Common myeloid progenitor, CD34-positive (primary cell): ENCODE results near the gene CSF1R.

Experiments
- CTCF ChIA-PET: fragments of 350-600 bp; sonication (Branson Sonifier 250); formaldehyde crosslinking; loops from one replicate; lab custom pipeline; 2021; ENCODE audit warnings: antibody characterized with exemption; lab: Charles Lee
- POLR2A ChIA-PET: fragments of 350-600 bp; sonication (Branson Sonifier 250); formaldehyde crosslinking; loops from one replicate; lab custom pipeline; 2021; ENCODE audit warnings: antibody characterized with exemption; lab: Charles Lee
- DNase-seq, 3 donors: peaks; one replicate each; pipeline versions ENCODE4 v3.0.0 to v3.0.0-alpha.2; 2013
- H3K27ac ChIP-seq, 2 experiments: 1 replicate in 1 of 2; 2 replicates in 1 of 2; pipeline ENCODE4 v1.7.0; 2013; ENCODE audit warnings: inconsistent platforms in 2 of 2, low read length in 2 of 2, mild to moderate bottlenecking in 2 of 2, low read depth in 1 of 2, moderate library complexity in 1 of 2; ENCODE audit not compliant: severe bottlenecking in 2 of 2, insufficient read depth in 1 of 2, poor library complexity in 1 of 2
- H3K27me3 ChIP-seq, 5 experiments: replicated peaks in 2 of 5; 1 replicate in 3 of 5; 2 replicates in 2 of 5; pipeline versions ENCODE4 v1.6.1 to v1.7.0; 2013; ENCODE audit warnings: low read length in 4 of 5, mild to moderate bottlenecking in 2 of 5, moderate library complexity in 2 of 5, inconsistent platforms in 1 of 5; ENCODE audit not compliant: insufficient read depth in 5 of 5, control insufficient read depth in 4 of 5
- H3K36me3 ChIP-seq, 4 experiments: 1 replicate in 2 of 4; 2 replicates in 2 of 4; pipeline versions ENCODE4 v1.6.1 to v1.7.0; 2013; ENCODE audit warnings: low read length in 3 of 4, control low read depth in 1 of 4, mild to moderate bottlenecking in 1 of 4; ENCODE audit not compliant: control insufficient read depth in 4 of 4, insufficient read depth in 4 of 4
- H3K4me1 ChIP-seq, 4 experiments: 1 replicate in 3 of 4; 2 replicates in 1 of 4; pipeline versions ENCODE4 v1.6.1 to v1.7.1; 2013; ENCODE audit warnings: low read length in 3 of 4, mild to moderate bottlenecking in 3 of 4, control low read depth in 1 of 4, inconsistent platforms in 1 of 4, moderate library complexity in 1 of 4; ENCODE audit not compliant: control insufficient read depth in 4 of 4, insufficient read depth in 4 of 4; ENCODE audit errors: control extremely low read depth in 1 of 4
- H3K4me3 ChIP-seq, 7 experiments: 1 replicate in 4 of 7; 2 replicates in 3 of 7; pipeline versions ENCODE4 v1.5.1 to v1.7.0; 2013; ENCODE audit warnings: mild to moderate bottlenecking in 7 of 7, low read length in 6 of 7, moderate library complexity in 6 of 7, inconsistent platforms in 2 of 7, low read depth in 2 of 7, control low read depth in 1 of 7; ENCODE audit not compliant: insufficient read depth in 4 of 7, control insufficient read depth in 1 of 7; ENCODE audit errors: extremely low read depth in 1 of 7
- H3K9me3 ChIP-seq, 5 experiments: 1 replicate in 4 of 5; 2 replicates in 1 of 5; pipeline versions ENCODE4 v1.6.1 to v1.7.1; 2013; ENCODE audit warnings: low read length in 4 of 5, mild to moderate bottlenecking in 2 of 5, inconsistent platforms in 1 of 5, low read depth in 1 of 5, moderate library complexity in 1 of 5; ENCODE audit not compliant: control insufficient read depth in 4 of 5, insufficient read depth in 2 of 5; ENCODE audit errors: control extremely low read depth in 1 of 5
- WGBS: methylation state at CpG from one replicate; pipeline ENCODE4 v1.1.5; 2013; ENCODE audit not compliant: insufficient coverage; 5-methylcytosine and 5-hydroxymethylcytosine counted together

CSF1R gene

GRCh38 chr5:150024346-150024984 is 61.9 kb downstream of the CSF1R start:
- Histone ChIP-seq H3K27me3 (no peaks in the 10 kb centered on the region), H3K4me1 (peaks cover 0 to 8% (median 6%) of the 10 kb centered on the region in 4 experiments), H3K9me3 (no peaks in the 10 kb centered on the region), H3K27ac (no peak overlapping the region), H3K36me3 (peaks cover 35 to 88% (median 64%) of the 10 kb centered on the region in 4 experiments), H3K4me3 (no peak overlapping the region)
- ChIA-PET POLR2A (no interaction called here), CTCF (interaction anchor here (0.6 to 2.2 kb wide), 5 partner anchors 15 to 194 kb away, joined by 3 to 18 read pairs (median 4); no protein-coding TSS in a partner anchor)
- DNase-seq: peak in 2 of 3 donors; percentile 53 to 54
- WGBS: 89% methylated on average over 8 of the region's 9 CpGs

DNA sequence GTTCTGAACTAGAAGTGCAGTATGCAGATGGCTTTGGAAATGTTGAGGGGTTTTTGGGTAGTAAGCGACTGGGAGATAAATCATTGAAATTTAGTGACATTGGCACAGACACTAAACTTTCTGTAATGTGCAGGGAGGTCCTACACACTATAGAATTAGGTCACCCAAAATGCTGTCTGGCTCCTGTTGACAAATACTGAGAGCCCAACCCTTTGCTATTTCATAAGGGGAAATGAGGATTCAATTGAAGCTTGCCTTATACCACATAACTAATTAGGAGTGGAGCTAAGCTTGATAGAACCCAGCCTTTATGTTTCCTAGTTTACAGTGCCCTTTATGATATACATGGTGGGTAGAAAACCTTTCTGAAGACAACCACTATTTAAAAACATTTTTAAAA is 63.2 kb downstream of the CSF1R start:
- Histone ChIP-seq H3K9me3 (no peaks in the 10 kb centered on the region), H3K36me3 (peaks cover 36 to 93% (median 68%) of the 10 kb centered on the region in 4 experiments), H3K27ac (no peak overlapping the region), H3K4me1 (peaks cover 0 to 8% (median 6%) of the 10 kb centered on the region in 4 experiments), H3K4me3 (no peak overlapping the region), H3K27me3 (no peaks in the 10 kb centered on the region)
- ChIA-PET POLR2A (interaction anchor here (0.6 kb wide), 1 partner anchor 141 kb away, joined by 3 read pairs; no protein-coding TSS in a partner anchor), CTCF (interaction anchor here (1.0 to 2.8 kb wide), 6 partner anchors 8 to 99 kb away, joined by 3 to 18 read pairs (median 7); no protein-coding TSS in a partner anchor)
- DNase-seq: no peak
- WGBS: no CpG with 5 or more reads among the region's 1 CpG

DNA sequence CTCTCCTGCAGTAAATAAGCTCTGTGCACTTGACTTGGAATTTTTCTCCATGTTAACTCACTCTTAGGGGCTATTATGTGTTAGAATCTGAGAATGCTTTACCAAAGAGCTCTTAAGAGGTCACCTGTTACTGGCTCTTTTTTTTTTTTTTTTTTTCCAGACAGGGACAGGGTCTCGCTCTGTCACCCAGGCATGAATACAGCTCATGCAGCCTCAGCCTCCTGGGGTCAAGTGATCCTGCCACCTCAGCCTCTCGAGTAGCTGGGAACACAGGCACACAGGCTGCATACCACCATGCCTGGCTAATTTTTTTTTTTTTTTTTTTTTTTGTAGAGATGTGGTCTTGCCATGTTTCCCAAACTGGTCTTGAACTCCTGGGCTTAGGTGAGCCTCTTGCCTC is 63.7 kb downstream of the CSF1R start:
- no peak for DNase-seq
- Histone ChIP-seq H3K4me1 (peaks cover 0 to 8% (median 6%) of the 10 kb centered on the region in 4 experiments), H3K36me3 (peaks cover 38 to 93% (median 69%) of the 10 kb centered on the region in 4 experiments), H3K27ac (no peak overlapping the region), H3K4me3 (no peak overlapping the region), H3K27me3 (no peaks in the 10 kb centered on the region), H3K9me3 (no peaks in the 10 kb centered on the region)
- no CpG with 5 or more reads among the region's 2 CpGs for WGBS
- POLR2A ChIA-PET: interaction anchor here (0.6 kb wide), 2 partner anchors 142 to 703 kb away, joined by 3 to 7 read pairs; no protein-coding TSS in a partner anchor
- CTCF ChIA-PET: interaction anchor here (0.7 to 2.8 kb wide), 7 partner anchors 8 to 157 kb away, joined by 3 to 18 read pairs (median 7); no protein-coding TSS in a partner anchor

GRCh38 chr5:150022158-150022531 is 64.2 kb downstream of the CSF1R start:
- H3K27ac ChIP-seq: no peak overlapping the region
- H3K4me1 ChIP-seq: peaks cover 0 to 8% (median 6%) of the 10 kb centered on the region in 4 experiments
- CTCF ChIA-PET: interaction anchor here (0.7 to 2.8 kb wide), 9 partner anchors 9 to 188 kb away, joined by 3 to 11 read pairs (median 4); no protein-coding TSS in a partner anchor
- peak in 2 of 3 donors; percentile 34 to 48 for DNase-seq
- H3K36me3 ChIP-seq: peaks cover 39 to 93% (median 70%) of the 10 kb centered on the region in 4 experiments
- no peaks in the 10 kb centered on the region for H3K9me3 ChIP-seq
- H3K27me3 ChIP-seq: no peaks in the 10 kb centered on the region
- H3K4me3 ChIP-seq: peak overlapping the region in 2 of 7 experiments; percentile 9 to 15
- WGBS: 100% methylated on average over 1 of the region's 1 CpG
- POLR2A ChIA-PET: interaction anchor here (0.6 kb wide), 1 partner anchor 703 kb away, joined by 7 read pairs; no protein-coding TSS in a partner anchor

DNA sequence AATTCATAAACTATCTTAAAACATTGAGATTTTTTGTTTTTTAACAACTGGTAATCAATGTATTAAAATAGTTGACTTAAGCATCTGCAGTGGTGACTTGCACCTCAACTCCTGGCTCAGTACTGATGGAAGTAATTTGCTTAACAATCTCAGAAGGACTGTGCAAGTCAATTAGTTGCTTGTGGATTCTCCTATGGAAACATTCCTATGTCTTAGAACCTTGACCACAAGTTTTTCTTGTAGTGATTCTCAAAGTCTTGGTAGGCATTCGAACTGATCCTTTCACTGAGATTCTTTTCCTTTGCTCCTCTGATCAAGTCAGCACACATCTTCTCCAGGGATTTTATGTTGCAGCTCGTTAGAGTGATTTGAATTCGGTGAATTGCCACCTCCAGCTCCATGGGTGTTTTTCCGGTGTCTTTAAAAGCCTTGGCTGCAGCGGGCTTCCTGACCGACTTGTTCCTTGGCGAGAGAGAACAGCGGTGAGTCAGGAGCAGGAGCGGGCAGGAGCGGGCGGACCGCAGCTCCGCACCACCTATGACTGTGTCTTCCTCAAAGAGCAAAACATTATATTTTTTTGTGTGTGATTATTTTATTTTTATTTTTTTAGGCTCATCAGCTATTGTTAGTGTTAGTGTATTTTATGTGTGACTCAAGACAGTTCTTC is 64.7 kb downstream of the CSF1R start:
- 95% methylated on average over 10 of the region's 13 CpGs for WGBS
- DNase-seq: no peak
- Histone ChIP-seq H3K27me3 (no peaks in the 10 kb centered on the region), H3K4me3 (no peak overlapping the region), H3K27ac (no peak overlapping the region), H3K4me1 (peaks cover 0 to 8% (median 6%) of the 10 kb centered on the region in 4 experiments), H3K9me3 (no peaks in the 10 kb centered on the region), H3K36me3 (peaks cover 39 to 91% (median 65%) of the 10 kb centered on the region in 4 experiments)
- POLR2A ChIA-PET: no interaction called here
- CTCF ChIA-PET: interaction anchor here (0.7 to 2.8 kb wide), 12 partner anchors 9 to 399 kb away, joined by 3 to 11 read pairs (median 4); no protein-coding TSS in a partner anchor

DNA sequence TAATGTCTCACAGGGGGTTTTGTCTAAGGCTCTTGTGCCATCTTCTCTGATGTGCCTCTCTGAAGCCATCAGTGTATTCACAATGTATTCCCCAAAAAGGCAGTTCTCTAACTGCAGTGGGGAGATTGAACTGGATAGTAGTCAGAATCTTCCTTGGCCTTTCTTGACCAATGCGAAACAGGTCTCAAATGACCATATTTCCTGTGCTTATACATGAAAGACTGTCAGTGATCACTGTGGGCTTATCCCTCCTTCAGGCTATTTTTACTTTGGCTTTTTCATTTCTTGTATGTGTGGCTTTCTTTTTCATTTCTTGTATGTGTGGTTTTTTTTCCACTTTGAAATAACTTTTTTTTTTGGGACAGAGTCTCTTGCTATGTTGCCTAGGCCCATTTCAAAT is 66.1 kb downstream of the CSF1R start:
- ChIA-PET POLR2A (no interaction called here), CTCF (interaction anchor here (1.0 to 2.8 kb wide), 6 partner anchors 8 to 101 kb away, joined by 3 to 11 read pairs (median 3); no protein-coding TSS in a partner anchor)

More for the DNA sequence above, 66.1 kb downstream of the CSF1R start:
- WGBS: no CpG with 5 or more reads among the region's 1 CpG
- Histone ChIP-seq H3K27ac (no peak overlapping the region), H3K4me1 (peaks cover 0 to 8% (median 6%) of the 10 kb centered on the region in 4 experiments), H3K36me3 (peaks cover 33 to 92% (median 67%) of the 10 kb centered on the region in 4 experiments), H3K4me3 (no peak overlapping the region), H3K27me3 (no peaks in the 10 kb centered on the region), H3K9me3 (peaks cover 0 to 12% (median 6%) of the 10 kb centered on the region in 5 experiments)
- DNase-seq: no peak
